Measurements from ENCODE around the gene RAB22A.
A peak's percentile ranks its signal among the peaks of the same experiment; 100 is the strongest.

RAB22A gene

DNA sequence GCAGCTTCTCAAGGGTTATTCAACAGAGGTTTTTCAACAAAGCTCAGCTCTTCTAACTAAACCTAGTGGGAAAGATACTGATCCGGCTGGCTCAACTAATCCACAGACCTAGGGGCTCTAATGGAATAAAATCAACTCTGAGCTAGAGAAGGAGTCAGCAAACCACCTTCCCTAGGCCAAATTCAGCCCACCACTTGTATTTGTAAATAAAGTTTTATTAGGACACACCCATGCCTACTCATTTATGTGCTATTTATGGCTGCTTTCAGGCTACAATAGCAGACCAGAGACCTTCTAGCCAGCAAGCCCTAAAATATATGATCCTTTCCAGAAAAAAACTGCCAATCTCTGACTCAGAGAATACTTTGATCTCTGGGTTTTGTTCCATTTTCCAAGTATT lies 6.0 kb upstream of the RAB22A start:
- no peak for DNase-seq (ENCODE audit: low spot score)

DNA sequence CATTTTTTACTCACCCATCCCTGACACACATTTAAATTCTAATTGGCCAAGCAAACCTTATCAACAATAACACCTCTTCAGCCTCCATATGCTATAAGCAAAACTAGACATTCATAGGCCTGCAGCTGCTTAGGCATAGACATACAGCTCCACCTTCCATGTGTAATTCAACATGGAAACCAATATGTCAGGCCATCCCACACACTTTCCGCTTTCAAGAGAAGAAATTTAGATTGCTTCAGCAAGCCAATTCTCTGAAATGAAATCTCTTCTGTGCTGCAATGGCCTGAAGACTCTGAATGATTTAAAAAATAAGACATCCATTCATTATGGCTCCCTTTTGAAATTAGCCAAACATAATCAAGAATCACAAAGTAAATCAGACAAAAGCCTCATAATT lies 4.5 kb upstream of the RAB22A start:
- no peak for DNase-seq (ENCODE audit: low spot score)

DNA sequence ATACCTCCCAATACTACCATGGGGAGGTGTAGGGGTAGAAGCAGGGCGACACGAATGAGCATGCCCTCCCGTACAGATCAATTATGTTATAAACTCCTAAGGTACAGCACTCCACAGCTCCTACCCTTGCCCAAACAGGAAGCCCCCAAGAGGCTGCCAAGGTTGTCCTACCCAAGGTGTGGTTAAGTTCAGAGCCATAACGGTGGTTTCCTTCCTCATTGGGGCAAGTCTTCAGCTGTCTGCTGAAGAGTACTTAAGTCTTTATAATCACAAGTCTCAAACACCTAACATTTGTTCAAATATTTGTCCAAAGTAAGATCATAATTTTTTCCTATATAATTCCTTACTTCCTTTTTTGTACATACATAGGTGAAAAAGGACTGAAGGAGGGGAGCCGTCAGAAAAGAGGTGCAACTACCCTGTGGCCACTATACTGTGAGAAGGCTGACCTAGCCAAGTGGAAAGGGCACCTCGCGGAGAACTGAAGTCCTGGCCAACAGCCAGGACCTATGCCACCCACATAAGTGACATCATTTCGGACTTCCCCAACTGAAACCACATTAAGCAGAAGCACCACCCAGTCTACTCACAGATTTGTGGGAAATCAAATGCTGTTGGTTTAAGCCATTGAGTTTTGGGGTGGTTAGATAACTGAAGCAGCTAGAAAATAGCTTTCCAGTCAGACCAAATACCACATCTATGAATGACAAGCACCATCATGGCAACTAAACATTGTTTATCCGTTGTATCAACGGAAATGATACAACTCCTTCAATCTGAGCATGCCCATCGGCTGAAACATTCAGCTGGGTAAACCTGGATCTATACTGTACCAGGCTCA lies 2.9 kb upstream of the RAB22A start:
- DNase-seq (ENCODE audit: low spot score): peak; percentile 85

DNA sequence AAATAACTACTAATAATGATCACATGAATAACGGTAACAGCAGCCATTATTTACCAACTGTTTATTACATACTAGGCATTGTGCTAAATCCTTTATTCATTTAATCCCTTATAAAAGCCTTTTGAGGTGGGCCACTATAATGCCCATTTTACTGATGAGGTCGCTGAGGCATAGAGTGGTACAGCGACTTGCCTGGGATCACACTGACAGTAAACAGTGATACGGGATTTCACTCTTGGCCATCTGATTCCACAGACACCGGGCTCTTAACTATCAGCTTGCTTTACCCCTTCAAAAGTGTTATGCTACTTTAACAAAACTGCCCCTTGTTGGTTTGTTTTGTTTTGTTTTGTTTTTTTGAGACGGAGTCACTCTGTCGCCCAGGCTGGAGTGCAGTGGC lies 2.2 kb upstream of the RAB22A start:
- DNase-seq (ENCODE audit: low spot score): no peak

DNA sequence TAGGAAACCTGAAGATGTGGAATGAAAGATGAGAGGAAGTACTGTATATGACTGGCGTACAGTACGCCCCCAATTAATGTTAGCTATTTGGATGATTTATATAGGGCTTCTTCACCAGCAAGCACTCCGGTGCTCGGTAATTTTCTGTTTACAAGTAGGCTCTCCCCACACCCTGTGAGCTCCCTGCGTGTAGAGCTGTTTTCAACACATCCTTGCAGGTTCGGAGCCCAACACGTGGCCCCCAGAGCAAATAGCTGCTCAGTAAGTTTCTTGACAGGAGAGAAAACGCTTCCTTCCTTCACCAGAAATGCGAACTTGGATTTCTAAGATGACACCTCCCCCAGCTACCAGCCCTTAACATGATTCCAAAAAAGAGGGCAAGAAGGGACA lies 1.2 kb upstream of the RAB22A start:
- no peak for DNase-seq (ENCODE audit: low spot score)

DNA sequence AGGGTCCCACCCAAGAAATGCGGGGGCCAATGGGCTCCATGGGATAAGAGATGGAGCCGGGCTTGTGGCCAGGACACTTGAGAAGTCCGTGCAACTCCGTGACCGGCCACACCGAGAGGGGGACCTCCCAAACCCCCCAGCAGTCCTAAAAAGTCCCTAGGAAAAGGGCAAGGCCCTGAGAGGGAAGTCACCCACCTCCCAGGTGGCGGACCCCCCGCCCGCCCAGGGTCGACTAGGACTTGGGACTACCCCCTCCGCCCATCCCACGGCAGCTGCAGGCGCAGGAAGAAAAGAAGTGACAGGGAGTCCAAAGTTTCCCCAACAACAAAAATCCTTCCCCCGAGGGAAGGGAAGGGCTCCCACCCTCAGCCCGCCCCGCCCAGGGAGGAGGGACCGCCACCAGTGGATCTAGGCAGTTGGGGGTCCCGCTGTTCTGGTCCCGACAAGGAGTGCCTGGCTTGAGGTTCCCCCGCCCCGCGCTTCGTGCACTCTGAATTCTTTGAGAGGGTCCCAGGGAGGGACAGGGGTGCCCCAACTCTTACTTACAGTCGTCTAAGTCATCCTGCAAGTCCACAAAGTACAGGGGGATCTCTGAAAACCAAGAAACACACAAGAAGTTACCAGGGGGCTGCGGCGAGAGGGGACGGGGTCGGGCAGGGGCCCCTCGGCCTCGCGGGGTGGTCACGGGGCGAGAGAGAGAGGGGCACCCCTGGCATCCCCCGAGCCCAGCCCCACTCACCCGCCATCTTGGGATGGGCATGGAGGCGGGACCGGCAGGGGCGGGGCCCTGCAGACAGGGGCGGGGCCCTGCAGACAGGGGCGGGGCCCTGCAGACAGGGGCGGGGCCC lies 611 bp upstream of the RAB22A start:
- DNase-seq (ENCODE audit: low spot score): peak; percentile 25

DNA sequence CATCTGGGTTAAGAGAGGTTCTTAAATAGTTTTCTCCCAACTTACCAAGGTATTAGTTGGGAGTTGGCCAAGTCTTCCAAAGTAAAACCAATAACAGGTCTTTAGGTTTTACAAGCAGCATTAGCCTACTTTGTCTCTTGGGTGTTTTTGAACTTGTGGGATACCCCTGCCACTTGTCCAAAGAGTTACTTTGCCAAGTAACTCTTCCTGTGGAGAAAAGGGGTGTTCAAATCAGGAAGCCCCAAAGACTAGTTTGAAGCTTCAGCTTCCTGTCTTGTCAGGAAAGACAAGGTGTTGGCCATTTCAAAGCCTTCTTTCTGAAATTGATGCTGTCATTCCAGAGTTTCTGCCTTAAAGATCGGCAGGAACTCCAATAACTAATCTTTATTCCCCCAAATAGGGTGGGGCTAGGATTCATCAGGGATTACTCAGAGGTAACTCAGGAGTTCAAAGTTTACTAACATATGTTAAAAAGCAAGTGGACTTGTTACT lies 822 bp downstream of the RAB22A start:
- DNase-seq (ENCODE audit: low spot score): no peak

DNA sequence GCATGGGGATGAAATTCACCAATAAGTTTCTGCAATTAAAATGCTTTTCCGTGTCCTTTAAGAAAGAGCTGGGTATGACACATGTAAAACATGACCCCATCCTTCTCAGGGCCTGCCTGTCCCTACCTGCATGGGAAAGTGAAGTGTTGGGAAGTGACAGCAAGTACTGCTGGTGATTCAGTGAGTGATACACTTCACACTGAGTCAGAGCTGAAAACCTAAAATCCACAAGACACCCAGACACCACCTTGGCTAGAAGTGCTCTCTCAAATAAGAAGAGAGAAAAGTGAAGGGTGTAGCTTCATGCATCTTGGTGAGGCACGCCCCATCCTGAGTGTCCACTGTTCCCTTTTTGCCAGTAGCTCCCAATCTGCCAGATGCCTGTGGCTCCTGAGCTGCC lies 3.3 kb downstream of the RAB22A start:
- DNase-seq (ENCODE audit: low spot score): no peak

DNA sequence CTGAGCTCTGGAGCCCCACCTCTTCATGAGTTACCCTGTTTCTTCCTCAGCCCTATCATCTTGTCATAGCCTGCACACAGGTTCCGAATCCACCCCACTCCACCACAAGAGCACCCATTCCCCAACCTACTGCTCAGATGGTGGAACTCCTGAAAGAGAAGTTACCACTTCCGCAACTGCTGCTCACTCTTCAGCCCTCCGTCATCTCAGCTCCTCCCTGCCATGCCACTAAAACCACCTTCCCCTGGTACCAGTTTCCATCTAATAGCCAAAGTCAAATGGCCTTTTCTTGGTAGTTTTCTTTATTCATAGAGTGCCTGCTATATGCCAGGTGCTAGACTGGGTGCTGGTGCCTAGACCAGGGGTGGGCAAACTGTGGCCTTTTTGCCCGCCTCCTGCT lies 3.9 kb downstream of the RAB22A start:
- DNase-seq (ENCODE audit: low spot score): no peak

DNA sequence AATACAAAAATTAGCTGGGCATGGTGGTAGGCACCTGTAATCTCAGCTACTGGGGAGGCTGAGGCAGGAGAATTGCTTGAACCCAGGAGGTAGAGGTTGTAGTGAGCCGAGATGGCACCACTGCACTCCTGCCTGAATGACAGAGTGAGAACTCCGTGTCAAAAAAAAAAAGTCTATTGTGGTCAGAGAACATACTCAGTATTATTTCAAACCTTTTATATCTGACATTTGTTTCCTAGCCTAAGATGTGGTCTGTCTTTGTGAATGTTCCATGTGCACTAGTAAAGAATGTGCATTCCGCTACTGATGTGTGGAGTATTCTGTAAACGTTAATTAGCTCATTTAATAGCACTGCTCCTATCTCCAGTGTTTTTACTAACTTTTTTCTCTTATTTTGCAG lies 11.7 kb downstream of the RAB22A start:
- no peak for DNase-seq (ENCODE audit: low spot score)

DNA sequence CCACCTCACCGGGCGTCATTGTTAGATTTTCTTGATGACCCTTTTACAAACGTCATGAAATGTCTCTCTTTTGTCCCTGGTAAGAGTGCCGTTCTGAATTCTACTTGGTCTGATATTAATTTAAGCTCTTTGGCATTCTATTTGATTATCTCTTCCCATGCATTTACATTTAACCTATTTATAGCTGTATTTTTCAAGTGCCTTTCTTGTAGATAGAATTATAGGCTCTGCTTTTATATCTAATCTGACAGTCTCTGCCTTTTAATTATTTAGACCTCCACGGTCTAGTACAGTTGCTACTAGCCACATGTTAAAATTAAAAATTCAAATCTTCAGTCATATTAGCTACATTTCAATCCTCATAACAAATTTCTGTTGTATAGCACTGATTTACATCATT lies 12.6 kb downstream of the RAB22A start:
- no peak for DNase-seq (ENCODE audit: low spot score)

DNA sequence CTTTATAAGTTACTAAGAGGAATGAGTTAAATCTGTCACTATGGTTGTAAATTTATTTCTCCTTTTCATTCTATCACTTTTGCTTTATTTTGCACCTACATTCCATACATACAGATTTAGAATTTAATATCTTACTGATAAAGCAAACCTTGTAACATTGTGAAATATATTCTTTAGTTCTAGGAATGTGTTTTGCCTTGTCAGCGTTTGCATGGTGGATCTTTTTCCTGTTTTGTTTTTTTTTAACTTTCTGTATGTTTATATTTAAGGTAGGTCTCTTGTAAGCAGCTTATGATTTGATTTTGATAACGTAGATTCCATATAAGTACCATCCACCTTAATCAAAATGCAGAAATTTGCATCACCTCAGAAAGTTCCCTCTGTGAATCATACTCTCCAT lies 16.4 kb downstream of the RAB22A start:
- DNase-seq (ENCODE audit: low spot score): no peak

DNA sequence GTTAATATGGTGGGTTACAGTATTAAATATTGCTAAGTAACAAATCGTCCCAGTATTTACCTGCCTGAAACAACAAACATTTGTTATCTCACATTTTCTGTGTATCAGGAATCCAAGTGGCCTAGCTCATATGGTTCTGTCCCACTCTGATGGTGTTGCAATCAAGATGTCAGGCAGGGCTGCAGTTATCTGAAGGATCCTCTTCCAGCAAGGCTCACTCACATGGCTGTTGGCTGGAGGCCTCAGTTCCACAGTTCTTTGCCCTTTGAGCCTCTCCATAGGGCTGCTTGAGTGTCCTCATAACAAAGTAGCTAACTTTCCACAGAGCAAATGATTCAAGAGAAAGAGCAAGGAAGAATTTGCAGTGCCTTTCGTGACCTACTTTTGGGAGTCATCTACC lies 17.7 kb downstream of the RAB22A start:
- no peak for DNase-seq (ENCODE audit: low spot score)

DNA sequence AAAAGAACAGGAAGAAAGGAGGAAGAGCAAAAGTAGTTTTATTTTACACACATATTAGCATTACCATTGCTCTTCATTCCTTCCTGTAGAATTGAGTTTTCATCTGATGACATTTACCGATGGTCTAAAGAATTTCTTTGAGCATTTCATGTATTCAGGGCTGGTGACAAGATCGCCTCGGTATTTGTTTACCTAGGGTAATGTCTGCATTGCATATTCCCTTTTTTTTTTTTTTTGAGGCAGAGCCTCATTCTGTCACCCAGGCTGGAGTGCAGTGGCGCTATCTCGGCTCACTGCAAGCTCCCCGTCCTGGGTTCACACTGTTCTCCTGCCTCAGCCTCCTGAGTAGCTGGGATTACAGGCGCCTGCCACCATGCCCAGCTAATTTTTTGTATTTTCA lies 19.3 kb downstream of the RAB22A start:
- DNase-seq (ENCODE audit: low spot score): no peak

DNA sequence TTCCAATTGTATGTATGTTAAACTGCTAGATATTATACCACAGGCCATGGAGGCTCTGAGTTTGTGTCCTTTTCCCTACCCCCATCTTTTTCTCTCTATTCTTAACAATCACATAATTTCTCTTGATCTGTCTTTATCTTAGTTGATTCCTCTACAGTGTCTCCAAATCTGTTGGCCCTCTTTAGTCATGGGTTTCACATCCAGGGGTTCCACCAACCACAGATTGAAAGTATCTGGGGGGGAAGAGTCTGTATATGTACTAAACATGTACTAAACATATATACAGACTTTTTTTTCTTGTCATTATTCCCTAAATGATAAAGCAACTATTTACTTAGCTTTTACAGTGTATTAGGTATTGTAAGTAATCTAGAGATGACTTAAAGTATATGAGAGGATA lies 20.2 kb downstream of the RAB22A start:
- no peak for DNase-seq (ENCODE audit: low spot score)

DNA sequence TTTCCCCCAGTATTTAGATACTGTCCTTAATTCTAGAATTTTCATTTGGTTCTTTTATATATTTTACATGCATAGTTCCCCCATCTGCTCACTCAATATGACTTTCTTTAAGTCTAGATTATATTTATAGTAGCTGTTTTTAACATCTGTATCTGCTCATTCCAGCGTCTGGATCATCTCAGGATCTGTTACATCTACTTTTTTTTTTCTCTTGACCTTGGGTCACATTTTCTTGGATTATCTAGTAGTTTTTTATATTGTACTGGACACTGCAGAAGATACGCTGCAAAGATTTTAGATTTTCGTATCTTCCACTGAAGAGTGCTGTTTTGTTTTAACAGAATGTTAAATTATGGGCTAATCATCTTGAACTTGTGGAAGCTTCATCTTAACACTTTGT lies 20.7 kb downstream of the RAB22A start:
- no peak for DNase-seq (ENCODE audit: low spot score)

DNA sequence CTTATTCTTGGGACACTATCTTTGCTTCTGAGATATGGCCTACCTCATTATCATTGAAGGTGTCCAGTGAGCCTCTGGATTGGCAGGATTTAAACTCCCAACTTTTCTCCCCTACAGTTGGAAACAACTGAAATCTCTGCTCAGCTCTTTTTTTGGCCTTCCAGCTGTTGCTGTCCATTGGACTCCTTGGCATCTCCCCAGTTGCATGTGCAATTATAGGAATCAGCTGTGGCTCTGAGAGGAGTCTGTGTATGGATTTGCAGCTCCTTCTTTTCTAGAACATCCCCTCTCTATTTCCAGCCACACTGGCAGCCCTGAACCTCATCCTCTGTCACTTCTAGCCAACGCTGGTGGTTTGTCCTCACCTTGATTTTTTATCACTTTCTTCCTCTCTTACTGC lies 21.2 kb downstream of the RAB22A start:
- DNase-seq (ENCODE audit: low spot score): no peak

DNA sequence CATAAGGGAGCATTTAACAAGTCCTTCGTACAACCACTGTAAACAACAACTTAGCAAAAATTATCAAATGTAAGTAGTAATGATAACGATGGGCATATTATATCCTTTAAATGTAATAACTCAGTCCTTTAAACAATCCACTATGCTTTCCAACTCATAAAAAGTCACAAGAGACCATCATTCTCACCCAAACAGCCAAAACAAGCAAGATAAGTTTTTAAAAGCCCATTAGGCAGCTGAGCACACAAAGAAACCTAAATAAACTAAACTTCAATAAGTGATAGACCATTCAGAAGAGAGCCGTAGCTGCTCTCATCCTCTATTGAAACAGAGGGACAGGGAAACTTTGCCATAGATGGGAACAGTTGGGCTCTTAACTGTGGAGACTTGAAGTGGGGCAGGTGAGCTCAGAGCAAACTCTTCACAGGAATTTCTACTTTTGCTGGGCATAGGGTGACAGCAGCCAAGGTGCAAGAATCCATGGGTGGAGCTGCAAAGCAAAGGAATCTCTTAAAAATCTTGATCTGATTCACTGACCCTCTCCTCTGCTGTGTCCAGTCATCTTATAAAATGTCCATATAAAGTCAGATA lies 22.5 kb downstream of the RAB22A start:
- no peak for DNase-seq (ENCODE audit: low spot score)

DNA sequence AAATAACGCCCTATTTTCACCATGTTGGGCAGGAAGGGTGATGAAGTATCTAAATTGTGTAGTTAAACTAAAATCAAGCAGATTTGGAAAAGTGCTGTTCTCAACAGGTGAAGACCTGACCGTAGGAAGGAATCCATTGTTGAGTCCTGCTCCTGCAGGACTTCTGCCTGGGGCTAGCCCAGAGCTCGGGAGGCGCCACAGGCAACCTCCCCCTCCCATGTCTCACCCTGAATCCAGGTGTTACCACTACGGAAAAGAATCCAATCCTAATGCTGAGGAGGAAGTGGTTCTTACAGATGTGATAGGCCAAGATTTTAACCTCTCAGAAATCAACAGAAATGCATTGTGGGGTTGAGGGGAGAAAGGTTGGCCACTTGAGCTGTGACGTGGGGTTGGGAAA lies 30.2 kb downstream of the RAB22A start:
- DNase-seq (ENCODE audit: low spot score): no peak

DNA sequence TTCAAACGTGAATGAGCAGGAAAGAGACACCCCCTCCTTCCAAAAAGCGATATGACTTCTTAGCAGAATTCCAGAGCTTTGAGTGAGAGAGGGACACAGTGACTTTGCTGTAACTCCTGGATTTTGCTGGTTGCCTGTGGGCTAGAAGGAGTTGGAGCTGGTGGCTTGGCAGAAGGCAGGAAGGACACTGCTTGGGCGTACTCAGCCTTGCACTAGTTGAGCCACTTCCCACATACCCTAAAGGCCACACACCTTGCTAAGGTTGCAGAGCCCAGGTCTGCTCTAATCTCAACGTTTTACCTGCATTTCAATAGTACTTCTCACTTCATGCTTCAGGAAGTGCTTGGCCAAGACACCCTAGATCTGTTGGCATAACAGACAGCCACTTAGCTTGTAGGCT lies 30.6 kb downstream of the RAB22A start:
- no peak for DNase-seq (ENCODE audit: low spot score)

DNA sequence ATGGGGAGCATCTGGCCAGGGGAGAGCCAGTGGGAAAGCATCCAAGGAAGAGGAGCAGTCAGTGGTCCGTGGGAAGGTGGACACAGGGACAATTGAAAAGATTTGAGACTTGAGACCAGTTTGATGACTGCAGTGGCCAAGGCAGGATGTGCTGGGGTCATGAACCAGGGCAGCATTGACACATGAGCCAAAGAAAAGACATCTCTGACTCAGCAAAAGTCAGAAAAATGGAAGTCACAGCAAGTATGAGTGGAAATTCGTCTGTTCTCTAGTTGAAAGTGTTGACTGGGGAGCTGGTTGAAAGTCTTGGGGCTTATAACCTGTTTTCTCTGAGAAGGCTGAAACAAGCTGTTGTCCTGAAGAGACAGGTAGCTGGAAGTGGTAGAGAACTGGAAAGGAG lies 31.3 kb downstream of the RAB22A start:
- DNase-seq (ENCODE audit: low spot score): no peak

DNA sequence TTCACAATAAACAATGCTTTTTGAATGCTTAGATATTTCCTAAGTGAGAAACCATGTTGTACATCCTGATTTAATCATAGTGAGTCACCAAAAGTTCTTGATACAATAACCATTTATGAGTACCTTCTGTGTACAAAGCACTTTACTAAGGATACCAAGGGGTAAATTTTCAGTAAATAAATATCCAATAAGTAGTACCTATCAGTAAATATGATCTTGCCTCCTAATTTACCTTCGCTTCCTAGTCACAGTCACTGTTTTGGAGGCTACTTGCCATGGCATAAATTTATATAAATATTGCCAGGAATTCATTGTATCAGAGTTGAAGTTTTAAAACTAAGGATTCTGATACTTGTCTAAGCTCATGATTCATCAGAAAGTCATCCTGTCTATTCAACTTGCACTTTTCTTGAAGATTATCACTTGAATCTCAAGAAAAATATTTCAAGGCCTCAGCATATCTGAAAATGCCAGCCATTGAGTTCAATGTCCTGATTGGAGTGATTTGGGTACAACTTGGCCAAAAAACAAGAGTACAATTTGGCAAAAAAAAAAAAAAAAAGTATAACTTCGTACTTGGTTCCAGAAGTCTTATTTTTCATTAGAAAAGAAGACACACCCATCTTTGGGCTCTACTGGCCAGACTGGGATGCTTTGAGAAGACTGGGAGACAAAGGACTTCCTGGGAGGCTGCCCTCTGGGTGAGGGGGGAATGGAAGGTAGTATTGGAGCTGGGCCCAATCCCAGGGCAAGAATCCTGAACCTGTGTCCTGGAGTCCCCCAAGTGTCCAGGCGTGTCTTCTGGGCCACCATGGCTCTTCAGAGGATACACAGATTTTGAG lies 32.8 kb downstream of the RAB22A start:
- no peak for DNase-seq (ENCODE audit: low spot score)
